Fibroblast of pulmonary artery (primary cell): ENCODE measurements around the gene IER3.

Source experiments
- DNase-seq: peaks from one replicate; pipeline ENCODE4 v3.0.0-alpha.2; 2010; ENCODE audit warnings: low read depth
- H3K4me3 ChIP-seq: replicated peaks from 2 replicates; pipeline ENCODE4 v1.5.1; 2011; ENCODE audit warnings: low read depth, mild to moderate bottlenecking, control low read depth, low read length, moderate library complexity
- TF ChIP-seq, protein P1 (sequence below): IDR thresholded peaks from 2 replicates; pipeline ENCODE4 v1.5.1; 2011; ENCODE audit warnings: mild to moderate bottlenecking, control low read depth, low read length, inconsistent platforms; ENCODE audit errors: missing control alignments

IER3 gene

DNA sequence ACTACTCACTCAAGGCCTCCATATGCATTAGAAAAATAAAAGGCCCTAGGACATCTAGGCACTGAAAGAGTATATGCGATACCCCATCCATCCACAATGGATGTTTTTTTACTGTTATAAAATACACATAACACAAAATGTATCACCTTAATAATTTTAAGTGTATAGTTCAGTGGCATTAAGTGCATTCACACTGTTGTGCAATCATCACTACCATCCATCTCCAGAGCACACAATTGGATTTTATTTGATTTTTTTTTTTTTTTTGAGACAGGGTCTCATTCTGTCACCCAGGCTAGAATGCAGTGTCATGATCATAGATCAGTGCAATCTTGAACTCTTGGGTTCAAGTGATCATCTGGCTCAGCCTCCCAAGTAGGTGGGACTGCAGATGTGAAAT is 30.1 kb downstream of the IER3 start:
- H3K4me3 ChIP-seq: no peak overlapping the region
- no peak for DNase-seq
- TF ChIP-seq, protein P1, sequence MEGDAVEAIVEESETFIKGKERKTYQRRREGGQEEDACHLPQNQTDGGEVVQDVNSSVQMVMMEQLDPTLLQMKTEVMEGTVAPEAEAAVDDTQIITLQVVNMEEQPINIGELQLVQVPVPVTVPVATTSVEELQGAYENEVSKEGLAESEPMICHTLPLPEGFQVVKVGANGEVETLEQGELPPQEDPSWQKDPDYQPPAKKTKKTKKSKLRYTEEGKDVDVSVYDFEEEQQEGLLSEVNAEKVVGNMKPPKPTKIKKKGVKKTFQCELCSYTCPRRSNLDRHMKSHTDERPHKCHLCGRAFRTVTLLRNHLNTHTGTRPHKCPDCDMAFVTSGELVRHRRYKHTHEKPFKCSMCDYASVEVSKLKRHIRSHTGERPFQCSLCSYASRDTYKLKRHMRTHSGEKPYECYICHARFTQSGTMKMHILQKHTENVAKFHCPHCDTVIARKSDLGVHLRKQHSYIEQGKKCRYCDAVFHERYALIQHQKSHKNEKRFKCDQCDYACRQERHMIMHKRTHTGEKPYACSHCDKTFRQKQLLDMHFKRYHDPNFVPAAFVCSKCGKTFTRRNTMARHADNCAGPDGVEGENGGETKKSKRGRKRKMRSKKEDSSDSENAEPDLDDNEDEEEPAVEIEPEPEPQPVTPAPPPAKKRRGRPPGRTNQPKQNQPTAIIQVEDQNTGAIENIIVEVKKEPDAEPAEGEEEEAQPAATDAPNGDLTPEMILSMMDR: no peak

DNA sequence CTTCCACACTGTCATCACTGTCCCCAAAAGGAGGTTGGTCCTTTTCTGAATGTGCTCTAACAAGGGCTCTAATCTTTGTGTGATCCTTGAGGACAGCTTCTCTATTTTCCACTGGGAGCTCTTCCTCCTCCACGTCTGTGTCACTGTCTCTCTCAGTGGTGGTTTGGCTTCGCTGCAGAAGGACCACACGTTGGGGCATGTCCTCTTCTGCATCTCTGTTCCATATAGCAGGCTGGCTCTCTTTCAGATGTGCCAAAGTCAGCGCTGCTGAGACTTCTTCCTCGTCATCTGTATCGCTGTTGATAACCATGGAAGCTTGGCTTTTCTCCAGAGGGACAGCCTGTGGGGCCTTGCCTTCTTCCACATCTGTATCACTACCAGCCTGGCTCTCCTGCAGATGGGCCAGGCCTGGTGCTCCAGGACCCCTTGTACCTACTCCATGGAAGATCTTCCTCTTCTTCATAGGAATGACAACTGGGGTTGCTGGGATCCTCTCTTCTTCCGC is 31.9 kb downstream of the IER3 start:
- TF ChIP-seq, protein P1: no peak
- no peak for DNase-seq
- no peak overlapping the region for H3K4me3 ChIP-seq

DNA sequence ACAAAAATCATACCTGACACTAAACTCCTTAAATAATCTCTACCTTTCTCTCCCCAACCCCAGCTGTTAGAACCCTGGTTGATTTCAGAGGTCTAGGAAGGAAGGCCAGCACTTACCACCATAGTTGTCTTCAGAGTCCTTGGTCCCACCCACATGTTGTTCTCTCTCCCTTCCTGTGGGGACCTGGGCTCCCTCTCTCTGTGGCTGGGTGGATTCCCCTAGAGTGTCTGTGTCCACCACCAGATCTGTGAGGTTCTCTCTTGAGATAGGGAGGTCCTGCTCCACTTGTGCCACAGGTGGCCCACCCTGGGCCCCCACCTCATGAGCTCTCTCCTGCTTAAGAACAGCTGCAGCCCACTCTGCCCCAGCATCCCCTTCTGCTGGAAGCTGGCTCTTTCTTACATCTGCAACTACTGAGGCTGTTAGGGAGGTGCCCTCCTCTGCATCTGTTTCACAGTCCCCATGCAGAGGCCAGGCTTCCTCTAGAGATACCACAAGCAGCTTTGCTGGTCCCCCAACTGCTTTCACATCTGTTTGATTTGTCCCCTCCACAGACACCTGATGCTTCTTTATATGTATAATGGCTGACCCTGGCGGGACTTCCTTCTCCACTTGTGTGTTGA is 32.5 kb downstream of the IER3 start:
- TF ChIP-seq, protein P1: no peak
- DNase-seq: no peak
- no peak overlapping the region for H3K4me3 ChIP-seq

DNA sequence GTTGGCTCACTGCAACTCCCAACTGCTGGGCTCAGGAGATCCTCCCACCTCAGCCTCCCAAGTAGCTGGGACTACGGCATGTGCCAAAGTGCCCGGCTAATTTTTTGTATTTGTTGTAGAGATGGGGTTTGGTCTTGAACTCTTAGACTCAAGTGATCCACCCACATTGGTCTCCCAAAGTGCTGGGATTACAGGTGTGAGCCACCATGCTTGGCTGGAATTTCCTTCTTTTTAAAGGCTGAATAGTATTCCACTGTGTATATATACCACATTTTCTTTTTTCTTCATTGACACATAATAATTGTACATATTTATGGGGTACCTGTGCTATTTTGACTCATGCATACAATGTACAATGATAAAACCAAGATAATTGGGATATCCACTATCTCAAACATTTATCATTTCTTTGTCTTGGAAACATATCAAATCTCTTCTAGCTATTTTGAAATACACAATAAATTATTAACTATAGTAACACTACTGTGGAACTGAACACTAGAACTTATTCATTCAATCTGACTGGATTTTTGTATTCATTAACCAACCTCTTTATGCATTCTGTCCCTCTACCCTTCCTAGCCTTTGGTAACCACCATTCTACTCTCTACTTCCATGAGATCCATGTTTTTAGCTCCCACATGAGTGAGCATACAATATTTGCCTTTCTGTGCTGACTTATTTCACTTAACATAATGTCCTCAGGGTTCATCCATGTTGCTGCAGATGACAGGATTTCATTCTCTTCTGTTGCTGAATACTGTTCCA is 35.1 kb downstream of the IER3 start:
- TF ChIP-seq, protein P1: no peak
- DNase-seq: no peak
- no peak overlapping the region for H3K4me3 ChIP-seq

DNA sequence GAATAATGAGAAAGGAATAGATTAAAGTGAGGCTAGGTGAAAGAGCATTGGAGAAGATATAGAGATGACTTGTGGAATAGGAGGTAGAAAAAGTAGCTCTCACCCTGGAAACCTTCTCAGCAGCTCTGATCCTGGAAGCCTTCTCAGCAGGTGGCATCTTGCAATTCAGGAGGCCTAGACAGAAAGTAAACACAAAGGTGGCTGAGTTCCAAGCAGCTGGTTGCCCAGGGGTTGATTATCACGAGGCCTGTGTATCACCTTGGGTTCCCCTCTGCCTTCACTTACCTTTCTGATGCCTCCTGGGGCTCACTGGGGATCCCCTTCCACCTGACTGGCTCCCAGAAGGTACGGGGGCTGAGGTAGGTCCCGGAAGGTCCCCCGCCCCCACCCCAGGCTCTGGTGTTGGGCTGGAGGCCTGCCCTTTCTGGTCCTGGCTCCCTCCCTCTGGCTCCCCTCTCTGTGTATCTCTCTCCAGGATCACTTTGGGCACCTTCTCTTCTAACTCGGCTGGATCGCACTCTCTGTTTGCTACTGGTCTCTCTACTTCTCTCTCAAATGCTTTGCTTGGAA is 37.0 kb downstream of the IER3 start:
- TF ChIP-seq, protein P1: no peak
- DNase-seq: no peak
- H3K4me3 ChIP-seq: no peak overlapping the region

DNA sequence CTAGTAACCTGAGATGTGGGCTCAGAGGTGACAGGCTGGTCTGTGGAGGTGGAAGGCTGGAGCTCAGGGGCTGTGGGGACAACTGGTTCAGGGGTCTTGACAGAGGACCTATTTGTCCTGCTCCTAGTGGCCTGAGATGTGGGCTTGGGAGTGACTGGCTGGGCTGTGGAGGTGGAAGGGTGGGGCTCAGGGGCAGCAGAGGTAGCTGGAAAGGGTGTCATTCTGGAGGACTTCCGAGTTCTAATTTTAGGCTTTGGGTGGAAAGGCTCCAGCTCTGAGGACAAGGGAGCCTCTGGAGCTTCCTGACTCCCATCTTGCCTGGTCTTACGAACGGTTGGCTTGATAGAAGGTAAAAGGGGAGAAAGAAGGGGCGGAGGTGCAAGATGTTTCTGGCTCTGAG is 38.7 kb downstream of the IER3 start:
- no peak overlapping the region for H3K4me3 ChIP-seq
- TF ChIP-seq, protein P1: no peak
- no peak for DNase-seq
